Activated T-cell treated with anti-CD3 and anti-CD28 coated beads for 24 hours (primary cell): ENCODE data around the gene CYP27C1.
"Not testable (repeated sequence)": the region's sequence is repeated elsewhere in the genome, so short reads cannot be mapped to it uniquely, and the experiment has no call there.

ENCODE experiments used
- DNase-seq: peaks from one replicate; pipeline ENCODE4 v3.0.0-alpha.2; 2020; ENCODE audit warnings: low read depth

The CYP27C1 gene

DNA sequence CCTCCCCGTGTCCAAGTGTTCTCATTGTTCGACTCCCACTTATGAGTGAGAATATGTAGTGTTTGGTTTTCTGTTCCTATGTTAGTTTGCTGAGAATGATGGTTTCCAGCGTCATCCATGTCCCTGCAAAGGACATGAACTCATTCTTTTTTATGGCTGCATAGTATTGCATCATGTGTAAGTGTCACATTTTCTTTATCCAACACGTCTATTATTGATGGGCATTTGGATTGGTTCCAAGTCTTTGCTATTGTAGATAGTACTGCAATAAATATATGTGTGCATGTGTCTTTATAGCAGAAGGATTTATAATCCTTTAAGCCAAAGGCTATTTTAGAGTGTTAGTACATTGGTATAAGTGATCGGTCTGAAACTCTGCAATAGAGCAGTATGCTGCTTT, 4.0 kb upstream of the CYP27C1 start:
- not testable (repeated sequence) for DNase-seq

DNA sequence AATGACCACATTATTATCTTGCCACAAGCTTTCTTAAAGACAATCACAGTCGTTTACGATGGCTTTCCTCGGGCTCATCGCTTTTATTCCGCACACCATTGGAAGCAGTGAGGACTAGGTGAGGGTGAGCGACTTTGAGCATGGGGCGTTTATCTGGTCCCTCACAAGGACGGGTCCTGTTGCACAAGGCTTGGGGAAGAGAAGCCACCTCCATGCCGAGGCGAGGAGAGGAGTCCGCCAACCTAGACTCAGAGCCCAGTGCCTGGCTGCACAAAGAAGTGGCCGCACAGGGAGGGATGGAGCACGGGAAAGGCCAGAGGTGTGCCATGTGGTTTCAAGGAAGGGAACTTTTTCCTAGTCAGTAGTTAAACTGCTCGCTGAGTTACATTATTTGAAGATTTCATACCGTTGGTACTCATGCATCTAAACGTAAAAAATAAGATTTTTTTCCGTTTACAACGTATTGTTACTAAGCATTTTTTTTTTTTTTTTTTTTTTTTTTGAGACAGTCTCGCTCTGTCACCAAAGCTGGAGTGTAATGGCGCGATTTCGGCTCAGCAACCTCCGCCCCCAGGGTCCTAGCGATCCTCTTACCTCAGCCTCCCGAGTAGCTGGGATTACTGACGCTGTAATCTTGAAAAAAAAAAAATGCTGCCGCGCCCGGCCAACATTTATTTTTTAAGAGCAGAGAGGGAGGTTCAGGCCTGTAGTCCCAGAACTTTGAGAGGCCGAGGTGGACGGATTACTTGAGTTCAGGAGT, 849 bp upstream of the CYP27C1 start:
- no peak for DNase-seq

DNA sequence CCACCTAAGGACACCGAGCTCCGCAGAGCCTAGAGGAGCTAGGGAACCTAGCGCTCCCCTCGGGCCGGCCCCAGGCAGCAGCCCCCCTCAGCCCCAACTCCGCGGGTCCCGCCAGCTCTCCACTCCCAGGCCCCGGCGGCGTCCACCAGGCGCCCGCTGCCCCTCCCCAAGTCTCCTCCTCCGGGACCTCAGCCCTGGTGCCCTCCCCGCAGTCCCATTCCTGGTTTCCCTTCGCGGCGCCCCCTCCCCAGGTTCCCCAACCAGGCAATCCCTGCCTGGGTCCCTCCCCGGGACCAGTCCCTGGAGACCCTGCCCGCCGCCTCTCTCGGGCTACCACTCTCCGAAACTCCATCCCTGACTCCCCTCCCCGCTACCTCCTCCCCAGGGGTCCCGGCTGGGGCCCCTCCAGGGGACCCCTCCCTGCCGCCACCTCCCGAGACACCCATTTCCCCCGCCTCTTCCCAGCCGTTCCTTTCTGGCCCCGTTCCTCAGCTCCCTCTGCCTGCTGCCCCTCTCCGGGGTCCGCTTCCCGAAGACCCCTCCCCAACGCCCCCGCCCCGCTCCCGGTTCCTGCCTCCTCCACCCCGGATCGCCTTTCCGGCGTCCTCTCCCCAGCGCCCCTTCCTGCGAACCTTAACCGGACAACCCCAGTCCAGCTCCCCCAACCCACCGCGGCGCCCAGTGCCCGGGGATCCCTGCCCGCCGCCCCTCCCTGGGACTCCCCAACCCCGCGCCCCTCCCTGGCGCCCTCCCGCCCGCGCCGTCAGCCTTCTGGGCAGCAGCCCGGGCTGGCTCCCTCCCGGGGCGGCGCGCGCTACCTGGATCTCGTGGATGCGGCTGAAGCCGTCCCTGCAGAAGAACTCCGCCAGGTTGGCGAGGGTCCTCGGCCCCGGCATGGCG, 678 bp downstream of the CYP27C1 start:
- DNase-seq: no peak

DNA sequence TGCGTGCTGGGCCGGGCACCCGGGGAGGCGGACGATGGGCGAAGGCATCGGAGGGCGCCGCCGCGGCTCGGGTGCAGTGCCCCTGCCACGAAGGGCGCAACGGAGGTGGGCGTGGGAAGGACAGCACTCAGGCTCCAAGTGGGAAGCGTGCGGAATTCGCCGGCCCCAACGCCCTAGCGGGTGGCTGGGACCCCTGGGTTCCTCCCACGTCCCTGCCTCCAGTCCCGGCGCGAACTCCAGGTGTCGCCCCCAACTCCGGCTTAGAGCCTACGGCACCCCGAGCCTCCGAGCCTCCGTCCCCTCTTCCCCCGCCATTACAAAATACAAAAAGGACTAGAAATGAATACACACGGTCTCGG, 1.3 kb downstream of the CYP27C1 start:
- no peak for DNase-seq

DNA sequence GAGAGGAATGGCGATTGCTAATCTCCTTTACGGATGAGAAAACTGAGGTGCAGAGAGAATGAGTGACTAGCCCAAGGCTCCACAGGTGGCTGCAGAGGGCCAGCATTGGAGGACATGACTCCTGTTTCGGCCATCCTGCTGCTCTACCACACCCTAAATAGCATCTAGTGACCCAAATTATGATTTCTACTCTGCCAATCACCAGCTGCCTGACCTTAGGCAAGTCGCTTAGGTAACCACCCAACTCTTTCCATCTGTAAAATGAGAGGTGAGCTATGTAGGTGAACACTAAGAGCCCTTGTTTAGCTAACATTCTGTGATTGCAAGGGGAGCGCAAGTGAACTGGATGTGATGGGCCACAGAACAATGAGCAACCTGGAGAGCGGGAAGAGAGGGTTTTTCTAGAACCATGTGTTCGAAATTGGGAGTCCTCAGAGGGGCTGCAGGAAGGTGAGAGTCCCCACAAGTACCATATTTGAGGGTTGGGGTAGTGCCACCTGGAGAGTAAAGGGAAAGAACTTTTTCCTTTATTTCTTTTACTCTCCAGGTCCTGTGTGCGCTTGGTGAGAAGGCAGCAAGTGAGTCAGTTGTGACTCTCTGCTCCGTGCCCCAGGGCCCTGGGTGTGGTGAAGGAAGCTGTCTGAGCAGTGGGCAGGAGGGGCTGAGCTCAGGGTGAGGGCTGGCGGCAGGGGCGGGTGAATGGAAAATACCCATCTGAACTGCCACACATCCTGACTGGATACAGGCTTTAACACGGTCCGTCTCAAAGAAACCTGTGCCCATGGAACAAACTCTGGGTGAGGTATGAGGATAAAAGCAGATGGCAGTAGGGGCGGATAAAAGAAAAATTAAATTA, 2.4 kb downstream of the CYP27C1 start:
- no peak for DNase-seq

DNA sequence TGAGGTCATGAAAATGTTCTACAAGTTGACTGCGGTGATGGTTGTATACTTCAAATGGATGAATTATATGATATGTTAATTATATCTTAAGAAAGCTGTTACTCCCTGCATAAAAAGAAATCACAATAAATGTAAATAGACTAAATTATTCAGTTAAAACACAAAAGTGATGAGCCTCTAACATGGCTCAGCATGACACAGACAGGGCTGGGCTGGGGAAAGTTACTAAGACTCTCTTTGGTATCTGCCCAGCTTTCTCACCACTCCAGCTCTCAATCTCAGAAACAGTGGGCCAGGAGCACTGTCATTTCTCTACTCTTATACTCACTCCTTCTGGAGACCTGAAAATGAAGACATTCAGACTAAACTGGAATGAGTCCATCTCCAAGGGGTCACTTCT, 3.5 kb downstream of the CYP27C1 start:
- no peak for DNase-seq

DNA sequence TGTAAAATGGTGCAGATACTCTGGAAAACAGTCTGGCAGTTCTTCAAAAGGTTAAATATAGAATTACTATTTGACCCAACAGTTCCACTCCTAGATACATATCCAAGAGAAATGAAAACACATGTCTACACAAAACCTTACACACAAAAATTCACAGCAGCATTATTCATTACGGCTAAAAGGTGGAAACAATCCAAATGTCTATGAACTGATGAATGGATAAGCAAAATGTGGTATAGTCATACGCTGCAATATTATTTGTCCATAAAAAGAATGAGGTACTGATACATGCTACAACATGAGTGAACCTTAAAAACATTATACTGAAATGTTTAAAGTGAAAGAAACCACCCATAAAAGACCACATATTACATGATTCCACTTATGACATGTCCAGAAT, 4.0 kb downstream of the CYP27C1 start:
- DNase-seq: no peak

DNA sequence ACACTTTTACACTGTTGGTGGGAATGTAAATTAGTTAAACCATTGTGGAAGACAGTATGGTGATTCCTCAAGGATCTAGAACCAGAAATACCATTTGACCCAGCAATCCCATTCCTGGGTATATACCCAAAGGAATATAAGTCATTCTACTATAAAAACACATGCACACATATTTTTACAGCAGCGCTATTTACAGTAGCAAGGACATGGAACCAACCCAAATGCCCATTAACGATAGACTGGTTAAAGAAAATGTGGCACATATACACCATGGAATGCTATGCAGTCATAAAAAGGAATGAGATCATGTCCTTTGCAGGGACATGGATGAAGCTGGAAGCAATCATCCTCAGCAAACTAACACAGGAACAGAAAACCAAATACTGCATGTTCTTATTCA, 5.9 kb downstream of the CYP27C1 start:
- DNase-seq: not testable (repeated sequence)

DNA sequence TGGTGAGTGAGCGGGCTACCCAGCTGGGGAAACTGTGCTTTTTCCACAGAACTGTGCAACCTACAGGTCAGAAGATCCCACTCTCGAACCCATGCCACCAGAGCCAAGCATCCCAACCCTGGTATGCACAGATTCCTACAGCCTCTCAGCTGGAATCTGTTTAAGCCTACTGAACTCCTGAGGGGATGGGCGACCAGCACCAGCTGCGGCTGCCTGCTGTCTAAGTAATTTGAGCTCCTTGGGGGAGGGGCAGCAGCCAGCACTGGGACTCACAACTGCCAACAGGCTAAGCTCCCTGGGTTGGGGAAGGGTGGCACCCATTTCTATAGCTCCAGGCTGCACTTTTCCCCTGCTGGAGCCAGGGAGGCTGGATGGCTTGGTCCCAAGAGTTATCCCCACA, 11.8 kb downstream of the CYP27C1 start:
- no peak for DNase-seq

DNA sequence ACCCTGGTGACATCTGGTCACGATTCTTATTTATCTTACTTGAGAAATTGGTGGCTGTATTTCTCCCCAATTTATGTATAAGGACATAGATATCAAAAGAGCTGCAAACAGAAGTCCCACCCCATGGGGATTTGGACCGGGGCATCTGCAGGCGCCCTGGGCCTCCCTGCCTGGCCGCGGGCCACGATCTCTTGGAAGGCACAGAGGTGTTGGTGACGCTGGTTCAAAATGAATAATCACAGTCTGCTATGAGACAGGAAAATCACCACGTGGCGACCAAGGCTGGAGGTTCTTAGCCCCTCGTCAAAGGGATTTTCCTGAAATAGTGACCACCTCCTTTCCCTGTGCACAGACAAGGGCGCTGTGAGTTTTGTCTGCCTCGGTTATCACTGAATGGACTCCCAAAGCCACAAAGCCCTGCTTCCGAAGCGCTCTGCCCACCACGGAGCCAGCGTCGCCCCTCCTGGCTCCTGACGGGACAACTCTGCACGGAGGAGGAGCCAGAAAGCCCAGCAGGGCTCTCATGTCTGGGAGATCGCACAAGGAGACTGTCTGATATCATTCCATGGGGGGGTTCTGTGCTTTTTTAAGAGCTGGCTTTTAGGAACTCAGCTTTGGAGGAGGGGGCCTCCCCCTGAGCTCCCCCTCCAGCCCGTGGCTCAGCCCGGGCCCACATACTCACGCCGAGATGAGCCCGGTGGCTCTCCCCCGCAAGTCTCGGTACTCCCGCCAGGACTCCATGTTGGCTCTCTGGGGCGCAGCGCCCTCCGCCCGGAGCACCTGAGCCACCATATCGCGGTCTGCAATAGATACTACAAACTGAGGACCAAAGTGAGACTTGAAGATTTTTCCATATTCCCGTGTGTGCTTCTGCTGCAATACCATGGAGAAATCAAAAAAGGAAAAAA, 14.6 kb downstream of the CYP27C1 start:
- no peak for DNase-seq

DNA sequence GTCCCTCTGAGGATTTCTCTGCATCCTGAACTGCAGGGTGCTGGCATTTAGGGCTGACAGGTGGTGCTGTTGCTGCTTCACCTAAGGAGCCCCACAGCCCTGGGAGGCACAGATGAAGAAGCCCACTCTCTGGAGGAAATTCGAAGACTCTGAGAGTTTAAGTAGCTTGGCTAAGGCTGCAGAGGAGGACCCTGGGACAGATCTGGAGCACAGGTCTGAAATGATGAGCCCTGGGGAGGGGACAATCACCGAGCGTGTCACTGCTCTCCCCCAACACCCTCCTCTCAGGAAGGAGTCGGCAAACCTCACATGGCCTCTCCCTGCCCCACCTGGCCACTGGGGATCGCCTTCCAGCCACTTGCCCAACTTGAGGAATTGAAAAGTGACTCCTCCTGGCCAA, 18.6 kb downstream of the CYP27C1 start:
- DNase-seq: no peak

DNA sequence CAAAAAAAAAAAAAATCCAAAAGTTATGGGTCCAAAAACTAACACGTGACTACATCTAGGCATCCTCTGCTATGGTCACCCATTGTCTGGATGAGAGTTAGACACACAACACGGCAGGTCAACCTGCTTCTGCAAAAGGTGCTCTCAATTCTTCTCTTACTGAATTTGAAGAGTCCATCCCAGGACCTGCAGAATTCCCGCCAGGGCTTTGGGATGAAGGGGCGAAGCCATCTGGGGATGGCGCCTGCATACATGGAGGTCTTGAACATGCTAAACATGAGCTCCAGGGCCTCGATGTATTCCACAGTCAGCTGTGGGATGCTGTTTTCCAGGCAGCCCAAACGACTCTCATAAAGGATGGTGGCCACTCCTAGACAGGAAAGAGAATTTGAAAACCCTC, 19.1 kb downstream of the CYP27C1 start:
- no peak for DNase-seq

DNA sequence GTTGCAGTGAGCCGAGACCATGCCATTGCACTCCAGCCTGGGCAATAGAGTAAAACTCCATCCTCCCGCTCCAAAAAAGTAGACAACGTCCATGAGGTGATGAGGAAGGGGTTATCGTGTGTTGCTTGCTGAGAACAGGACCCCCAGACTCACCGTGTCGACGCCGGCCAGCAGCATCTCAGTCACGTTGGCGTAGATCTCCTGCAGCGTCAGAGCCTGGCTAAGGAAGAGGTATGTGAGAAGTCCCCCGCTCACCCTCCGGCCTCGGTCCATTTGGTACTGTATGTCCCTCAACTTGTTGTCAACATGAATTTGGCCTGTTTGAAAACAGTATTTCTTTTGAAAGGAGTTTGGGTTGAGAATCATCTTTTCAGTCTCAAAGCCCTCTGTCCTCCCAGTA, 20.9 kb downstream of the CYP27C1 start:
- no peak for DNase-seq

DNA sequence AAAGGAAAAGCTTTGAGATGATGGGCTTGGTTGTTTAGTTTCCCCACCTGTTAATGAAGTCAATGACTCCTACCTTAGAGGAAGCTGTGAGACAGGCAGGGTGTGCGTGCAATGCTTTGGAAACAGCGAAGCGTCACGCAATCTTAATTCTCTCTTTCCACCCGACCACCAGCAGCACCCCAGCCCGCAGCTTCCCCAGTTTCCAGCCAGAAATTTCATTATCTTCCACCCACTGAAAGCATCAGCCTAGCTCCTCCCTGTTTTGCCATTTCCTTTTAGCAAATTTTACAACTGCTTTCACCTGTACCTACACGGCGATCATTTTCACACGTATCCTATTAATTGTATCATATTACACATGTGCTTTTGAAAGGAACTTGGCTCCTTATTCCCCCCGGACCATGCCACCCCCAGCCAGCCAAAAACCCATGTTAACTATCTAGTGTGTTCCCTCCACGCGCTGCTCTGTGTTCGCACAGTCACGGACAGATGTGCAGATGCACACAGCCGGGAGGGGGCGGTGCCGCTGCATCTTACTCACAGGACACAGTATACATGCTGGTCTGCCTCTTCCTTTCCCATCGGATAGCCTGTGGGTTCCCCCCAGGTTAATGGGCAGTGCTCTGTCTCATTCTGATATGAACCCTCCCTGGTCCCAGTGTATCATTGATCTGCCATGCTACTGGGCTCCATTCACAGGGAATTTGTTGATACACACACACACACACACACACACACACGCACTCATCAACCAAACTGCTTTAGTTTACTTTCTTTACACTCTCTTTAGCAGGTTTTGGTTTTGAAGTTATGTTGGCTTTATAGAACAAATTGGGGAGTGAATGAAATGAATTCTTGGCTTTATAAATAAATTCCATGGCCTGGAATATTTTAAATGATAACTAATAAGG, 22.4 kb downstream of the CYP27C1 start:
- peak; percentile 26 for DNase-seq

DNA sequence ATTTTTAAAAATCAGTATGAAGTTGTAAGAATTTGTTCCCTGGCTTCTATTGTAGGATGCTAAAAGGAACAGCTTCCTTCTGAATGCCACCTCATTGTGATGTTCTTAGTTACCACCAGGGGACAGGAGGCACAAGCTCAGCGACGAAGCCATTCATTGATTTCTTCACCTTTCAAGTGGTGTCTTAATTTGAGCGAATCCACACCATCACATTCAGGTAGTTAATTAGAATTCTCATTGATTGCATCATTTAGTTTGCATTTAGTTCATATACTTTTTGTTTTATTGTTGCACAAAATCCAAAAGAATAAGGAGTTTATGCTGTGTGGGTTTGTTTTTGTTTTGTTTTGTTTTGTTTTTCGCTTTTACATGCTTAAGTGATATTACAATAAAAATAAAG, 23.1 kb downstream of the CYP27C1 start:
- no peak for DNase-seq

DNA sequence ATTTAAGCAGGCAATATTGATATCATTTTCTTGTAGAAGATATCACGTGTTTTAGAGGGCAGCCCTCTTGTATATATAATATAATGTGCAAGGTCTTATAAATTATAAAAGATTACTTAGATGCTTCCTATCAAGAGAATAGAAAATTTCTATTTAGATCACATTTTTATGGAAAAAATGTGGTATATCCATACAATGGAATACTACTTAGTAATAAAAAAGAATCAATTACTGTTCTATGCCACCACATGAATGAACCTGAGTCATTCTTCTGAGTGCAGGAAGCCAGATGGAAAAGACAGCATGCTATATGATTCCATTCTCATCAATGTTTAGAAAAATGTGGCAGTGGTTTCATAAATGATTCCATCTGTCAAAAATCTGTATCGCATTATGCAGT, 23.6 kb downstream of the CYP27C1 start:
- DNase-seq: no peak

DNA sequence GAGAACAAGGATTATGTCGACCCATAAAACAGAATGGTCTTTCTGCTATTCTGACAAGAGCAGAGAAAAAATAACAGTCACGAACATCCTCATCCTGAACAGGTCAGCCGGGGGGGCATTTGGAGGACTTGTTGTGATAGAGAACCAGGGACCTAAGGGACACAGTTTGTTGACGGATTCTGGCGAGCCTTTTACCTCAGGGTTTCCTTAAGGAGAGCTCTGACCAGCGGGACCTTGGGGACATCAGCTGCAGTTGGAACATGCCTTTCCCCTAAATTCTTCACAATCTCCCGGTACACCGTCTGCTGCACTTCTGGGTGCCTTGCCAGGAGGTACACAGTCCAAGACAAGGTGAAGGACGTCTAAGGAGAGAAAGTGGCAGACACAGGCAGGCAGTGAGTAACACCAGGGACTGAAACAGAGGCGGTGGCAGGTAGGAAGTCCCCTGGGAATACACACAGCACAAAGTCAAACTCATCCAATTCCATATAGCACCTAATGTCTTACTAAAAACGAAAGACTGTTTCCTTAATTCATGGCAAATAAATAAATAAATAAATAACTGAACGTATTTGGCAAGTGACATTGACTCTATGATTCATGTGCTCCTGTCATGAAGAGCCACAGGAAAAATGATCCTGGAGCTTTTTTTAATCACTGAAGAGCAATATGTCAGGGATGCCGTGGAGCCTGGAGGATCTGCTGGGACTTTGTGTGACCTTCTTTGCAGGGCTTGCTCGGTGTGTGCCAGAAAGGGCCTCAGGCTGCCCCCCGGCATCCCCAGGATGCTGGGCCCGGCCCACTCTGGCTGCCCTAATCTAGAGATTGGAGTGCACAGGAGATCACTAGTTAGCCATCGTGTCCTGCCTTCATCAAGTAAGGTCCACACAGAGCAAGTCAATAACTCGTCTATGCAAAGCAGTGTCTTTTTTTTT, 24.7 kb downstream of the CYP27C1 start:
- DNase-seq: no peak

DNA sequence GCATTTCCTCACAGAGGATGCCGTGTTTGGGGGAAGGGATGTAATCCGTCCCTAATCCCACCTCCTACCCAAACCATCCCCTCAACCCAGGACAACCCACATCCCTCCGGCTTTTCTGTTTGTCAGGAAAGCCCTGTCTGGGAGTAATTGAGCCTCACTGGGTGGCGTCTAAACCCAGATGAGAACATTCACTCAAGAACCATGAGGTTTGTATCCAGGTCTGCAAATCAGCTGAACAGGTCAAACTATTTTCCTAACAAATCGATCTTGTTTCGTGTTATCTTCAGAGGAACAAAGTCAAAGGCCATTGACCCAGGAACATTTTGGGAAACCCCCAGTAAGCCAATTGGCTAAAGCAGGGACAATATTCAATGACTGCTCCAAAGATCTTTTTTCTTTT, 25.7 kb downstream of the CYP27C1 start:
- no peak for DNase-seq

DNA sequence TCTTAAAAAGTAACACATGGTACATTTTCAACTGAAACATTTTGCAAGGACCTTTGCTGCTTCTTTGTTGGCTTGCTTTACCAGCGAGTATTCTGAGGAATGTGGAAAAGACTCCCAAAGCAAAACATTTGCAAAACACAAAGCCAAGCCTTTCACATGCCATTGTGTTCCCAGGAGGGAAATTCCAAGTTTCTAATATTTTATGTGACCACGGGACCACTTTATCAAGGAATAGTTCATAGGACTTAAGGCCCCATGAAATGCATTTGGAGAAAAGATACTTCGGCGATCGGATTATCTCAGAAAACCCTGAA, 26.2 kb downstream of the CYP27C1 start:
- no peak for DNase-seq
